Measurements from ENCODE around the gene PDZRN3.

The PDZRN3 gene

DNA sequence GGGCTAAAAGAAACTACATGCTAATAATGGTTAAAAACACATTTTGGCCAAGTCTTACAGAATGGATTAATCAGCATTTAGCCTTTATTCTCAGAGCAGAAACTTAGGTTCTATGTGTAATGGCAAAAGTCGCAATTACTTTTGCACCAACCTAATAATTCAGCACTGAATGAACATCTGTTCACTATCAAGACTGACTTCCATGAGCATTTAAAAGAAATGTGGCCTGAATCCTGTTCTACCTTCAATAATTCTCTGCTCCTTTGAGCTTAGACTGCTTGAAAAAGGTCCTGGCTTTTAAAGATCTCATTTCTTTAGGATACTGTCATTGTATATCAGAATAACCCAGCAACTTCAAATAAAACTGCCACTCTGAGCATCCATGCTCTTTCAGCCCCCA, 145.9 kb downstream of the PDZRN3 start:
- ChIA-PET CTCF (no interaction called here), POLR2A (no interaction called here)
- H3K4me3 ChIP-seq (ENCODE audit: low read depth, low read length): no peak overlapping the region
- no peak for DNase-seq (ENCODE audit: low read depth, low spot score)
- TF ChIP-seq, protein P1, sequence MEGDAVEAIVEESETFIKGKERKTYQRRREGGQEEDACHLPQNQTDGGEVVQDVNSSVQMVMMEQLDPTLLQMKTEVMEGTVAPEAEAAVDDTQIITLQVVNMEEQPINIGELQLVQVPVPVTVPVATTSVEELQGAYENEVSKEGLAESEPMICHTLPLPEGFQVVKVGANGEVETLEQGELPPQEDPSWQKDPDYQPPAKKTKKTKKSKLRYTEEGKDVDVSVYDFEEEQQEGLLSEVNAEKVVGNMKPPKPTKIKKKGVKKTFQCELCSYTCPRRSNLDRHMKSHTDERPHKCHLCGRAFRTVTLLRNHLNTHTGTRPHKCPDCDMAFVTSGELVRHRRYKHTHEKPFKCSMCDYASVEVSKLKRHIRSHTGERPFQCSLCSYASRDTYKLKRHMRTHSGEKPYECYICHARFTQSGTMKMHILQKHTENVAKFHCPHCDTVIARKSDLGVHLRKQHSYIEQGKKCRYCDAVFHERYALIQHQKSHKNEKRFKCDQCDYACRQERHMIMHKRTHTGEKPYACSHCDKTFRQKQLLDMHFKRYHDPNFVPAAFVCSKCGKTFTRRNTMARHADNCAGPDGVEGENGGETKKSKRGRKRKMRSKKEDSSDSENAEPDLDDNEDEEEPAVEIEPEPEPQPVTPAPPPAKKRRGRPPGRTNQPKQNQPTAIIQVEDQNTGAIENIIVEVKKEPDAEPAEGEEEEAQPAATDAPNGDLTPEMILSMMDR (IDR thresholded peaks at IDR 0.05; ENCODE audit: insufficient read depth, low read length, missing control alignments): no peak

DNA sequence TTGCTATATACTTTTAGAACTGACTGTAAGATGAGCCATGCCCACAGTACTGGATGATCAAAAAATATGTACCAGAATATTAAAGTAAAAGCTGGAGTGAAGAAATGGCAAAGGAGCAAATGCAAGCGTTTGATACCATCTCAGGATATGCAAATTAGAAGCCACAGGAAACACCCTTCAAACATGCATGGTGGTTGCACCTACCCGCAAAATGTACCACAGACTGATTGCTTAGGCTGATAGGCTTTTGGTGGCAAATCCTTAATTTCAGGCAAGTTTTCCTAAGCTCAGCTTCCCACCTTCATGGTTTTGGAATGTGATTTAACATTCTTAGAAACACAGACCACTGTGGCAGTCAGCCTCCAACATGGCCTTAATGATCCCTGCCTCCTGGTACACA, 149.0 kb downstream of the PDZRN3 start:
- ChIA-PET CTCF (no interaction called here), POLR2A (no interaction called here)
- DNase-seq (ENCODE audit: low read depth, low spot score): no peak
- no peak overlapping the region for H3K4me3 ChIP-seq (ENCODE audit: low read depth, low read length)
- TF ChIP-seq, protein P1 (IDR thresholded peaks at IDR 0.05; ENCODE audit: insufficient read depth, low read length, missing control alignments): no peak

DNA sequence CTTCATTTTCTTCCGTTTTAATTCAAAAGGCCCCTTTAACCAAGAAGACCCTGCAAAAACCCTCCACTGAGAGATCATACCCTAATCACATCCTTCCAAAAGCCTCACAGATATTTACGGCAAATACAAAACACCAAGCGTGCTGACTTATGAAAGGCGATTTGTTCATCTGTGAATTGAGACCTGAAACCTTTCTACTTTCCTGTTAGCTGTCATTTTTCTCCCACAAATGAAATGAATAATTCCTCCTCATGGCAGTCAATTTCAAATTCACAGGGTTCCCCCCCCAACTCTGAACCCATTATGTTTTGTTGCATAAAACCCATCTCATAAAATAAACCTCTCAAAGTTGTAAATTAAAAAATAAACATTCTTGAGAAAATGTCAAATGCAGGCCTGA, 149.6 kb downstream of the PDZRN3 start:
- POLR2A ChIA-PET: no interaction called here
- no peak for DNase-seq (ENCODE audit: low read depth, low spot score)
- no peak overlapping the region for H3K4me3 ChIP-seq (ENCODE audit: low read depth, low read length)
- TF ChIP-seq, protein P1 (IDR thresholded peaks at IDR 0.05; ENCODE audit: insufficient read depth, low read length, missing control alignments): no peak
- CTCF ChIA-PET: interaction anchor here (1.4 kb wide), 1 partner anchor 32 kb away, joined by 3 read pairs; no protein-coding TSS in a partner anchor

DNA sequence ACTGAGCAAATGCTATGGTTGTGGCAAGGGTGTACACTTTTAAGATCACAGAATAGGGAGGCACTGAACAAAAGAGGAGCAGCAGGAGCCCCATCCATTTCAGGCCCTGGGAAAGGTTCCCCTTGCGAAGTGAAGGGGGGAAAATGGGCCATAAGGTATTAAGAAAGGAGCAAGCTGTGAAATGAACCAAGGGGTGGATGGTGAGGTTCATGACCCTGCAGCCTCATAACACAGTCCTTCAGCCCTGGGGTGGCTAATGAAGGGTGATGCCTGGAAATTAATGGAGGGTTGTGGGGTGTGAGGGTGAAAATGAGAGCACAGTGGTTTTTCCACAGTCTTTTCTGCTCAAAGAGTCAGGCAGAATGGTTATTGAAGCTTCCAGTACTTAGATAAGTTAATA, 150.1 kb downstream of the PDZRN3 start:
- H3K4me3 ChIP-seq (ENCODE audit: low read depth, low read length): no peak overlapping the region
- TF ChIP-seq, protein P1 (IDR thresholded peaks at IDR 0.05; ENCODE audit: insufficient read depth, low read length, missing control alignments): no peak
- ChIA-PET POLR2A (no interaction called here), CTCF (interaction anchor here (1.4 to 1.5 kb wide), 2 partner anchors 33 to 45 kb away, joined by 3 read pairs; no protein-coding TSS in a partner anchor)
- DNase-seq (ENCODE audit: low read depth, low spot score): no peak

DNA sequence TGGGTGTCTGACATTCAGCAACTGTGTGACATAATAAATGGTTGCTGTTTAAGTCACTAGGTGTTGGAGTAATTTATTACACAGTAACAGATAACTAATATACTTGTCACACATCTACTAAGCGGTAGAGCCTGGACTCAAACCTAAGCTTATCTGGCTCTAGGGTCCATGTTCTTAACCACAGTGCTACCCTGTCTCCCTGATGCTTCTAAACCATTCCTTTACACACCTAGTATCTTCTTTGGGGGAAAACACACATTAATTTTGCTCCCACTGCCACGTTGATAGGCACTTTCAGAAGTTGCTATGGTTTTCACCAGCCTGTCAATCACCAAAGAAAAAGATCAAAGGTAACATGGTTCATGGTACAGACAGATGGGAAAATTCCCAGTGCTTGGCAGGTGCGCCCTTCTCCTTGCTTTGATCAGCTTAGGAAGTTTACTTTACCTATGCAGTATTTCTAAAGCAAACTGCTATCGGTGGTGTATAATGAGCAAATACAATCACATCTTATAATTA, 150.8 kb downstream of the PDZRN3 start:
- DNase-seq (ENCODE audit: low read depth, low spot score): no peak
- H3K4me3 ChIP-seq (ENCODE audit: low read depth, low read length): no peak overlapping the region
- TF ChIP-seq, protein P1 (IDR thresholded peaks at IDR 0.05; ENCODE audit: insufficient read depth, low read length, missing control alignments): no peak
- ChIA-PET POLR2A (no interaction called here), CTCF (interaction anchor here (1.4 to 1.5 kb wide), 2 partner anchors 34 to 44 kb away, joined by 3 read pairs; no protein-coding TSS in a partner anchor)

DNA sequence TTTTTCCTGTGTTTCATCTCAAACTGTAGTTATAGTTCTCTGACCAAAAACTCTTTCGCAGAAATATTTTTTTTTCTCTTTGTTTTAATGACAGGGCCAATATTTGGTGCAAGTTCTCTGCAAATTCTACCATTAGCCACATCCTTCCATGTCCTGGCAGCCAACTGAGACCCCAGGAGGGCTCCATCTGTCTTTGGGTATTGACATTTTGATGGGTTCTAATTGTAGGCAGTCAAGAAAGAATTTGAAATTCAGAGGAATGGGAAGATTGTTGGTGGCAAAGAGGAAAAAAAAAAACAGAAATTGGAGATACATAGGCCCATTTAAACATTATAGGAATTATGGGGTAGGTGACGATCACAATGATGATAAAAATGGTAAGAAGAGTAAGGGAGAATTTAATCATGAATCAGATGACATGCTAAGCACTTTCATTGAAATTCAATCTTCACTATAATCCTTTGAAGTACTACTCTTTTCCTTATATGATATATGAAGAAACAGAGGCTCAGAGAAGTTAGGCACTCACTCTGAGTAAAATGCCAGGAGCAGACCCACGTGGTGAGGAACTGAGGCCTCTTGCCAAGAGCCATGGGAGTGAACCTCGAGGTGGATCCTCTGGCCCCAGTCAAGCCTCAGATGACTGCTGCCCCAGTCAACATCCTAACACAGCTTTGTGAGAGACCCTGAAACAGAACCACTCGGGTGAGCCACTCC, 151.4 kb downstream of the PDZRN3 start:
- POLR2A ChIA-PET: no interaction called here
- CTCF ChIA-PET: interaction anchor here (0.8 to 2.1 kb wide), 3 partner anchors 7 to 44 kb away, joined by 3 to 6 read pairs (median 3); no protein-coding TSS in a partner anchor

More for the DNA sequence above, 151.4 kb downstream of the PDZRN3 start:
- no peak overlapping the region for H3K4me3 ChIP-seq (ENCODE audit: low read depth, low read length)
- no peak for DNase-seq (ENCODE audit: low read depth, low spot score)
- TF ChIP-seq, protein P1 (IDR thresholded peaks at IDR 0.05; ENCODE audit: insufficient read depth, low read length, missing control alignments): no peak

Measured in AG04449 (cell line).